HG03064 (cell line): Measurements from ENCODE around the gene IL17C.
A peak's percentile ranks its signal among the peaks of the same experiment; 100 is the strongest.

Experiments used
- ATAC-seq: cut with Tn5 transposase; IDR thresholded peaks from one replicate; pipeline ENCODE4 v1.9.1; 2021; ENCODE audit warnings: low read depth; ENCODE audit not compliant: unreplicated experiment

IL17C gene

DNA sequence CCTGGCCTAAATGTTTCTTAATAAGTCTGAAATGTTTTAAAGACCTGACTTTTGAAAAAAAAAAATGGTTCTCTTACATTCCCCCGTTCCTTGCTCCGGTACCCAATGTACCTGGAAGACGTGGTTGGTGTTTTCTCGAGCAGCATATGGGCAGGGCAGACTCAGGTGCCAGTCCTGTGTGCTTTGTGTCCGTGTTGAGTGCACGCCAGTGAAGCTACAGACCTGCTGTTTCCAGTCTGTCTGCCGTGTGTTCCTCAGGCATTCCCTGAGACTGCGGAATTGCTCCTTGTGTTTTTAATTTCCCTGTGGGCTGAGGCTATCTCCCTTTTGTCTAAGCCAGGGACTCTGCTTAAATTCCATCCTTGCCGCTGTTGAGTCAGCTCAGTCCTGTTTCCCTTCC is 11.7 kb upstream of the IL17C start:
- no peak for ATAC-seq

DNA sequence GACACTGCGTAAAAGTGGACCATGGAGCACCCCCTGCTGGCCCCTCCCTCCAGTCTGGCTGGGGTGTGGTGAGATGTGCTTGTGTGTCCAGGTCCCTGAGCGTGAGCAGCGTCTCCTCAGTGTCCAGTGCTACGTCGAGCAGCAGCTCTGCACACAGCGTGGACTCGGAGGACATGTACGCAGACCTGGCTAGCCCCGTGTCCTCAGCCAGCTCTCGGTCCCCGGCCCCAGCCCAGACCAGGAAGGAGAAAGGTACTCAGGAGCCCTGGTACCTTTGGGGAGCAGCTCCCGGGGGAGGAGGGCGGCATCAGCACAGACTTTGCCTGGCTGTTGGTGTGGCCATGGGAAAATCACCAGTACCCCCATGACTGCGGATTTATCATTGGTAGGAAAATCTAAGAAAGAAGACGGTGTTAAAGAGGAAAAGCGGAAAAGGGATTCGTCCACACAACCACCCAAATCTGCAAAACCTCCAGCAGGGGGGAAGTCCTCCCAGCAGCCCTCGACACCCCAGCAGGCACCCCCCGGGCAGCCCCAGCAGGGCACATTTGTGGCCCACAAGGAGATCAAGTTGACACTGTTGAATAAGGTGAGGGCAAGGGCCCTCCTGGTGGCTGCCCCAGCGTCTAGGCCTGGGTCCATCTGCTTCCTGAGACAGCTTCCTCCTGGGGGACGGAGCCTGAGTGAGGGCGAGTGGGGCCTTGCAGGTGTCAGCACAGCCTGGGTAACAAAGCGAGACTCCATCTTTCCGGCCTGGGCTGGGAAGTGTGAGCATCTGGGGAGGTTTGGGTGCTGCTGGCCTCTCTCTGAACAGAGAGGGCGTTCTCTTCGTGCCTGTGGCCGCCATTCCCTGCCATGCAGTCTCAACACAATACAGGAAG is 10.6 kb upstream of the IL17C start:
- no peak for ATAC-seq

DNA sequence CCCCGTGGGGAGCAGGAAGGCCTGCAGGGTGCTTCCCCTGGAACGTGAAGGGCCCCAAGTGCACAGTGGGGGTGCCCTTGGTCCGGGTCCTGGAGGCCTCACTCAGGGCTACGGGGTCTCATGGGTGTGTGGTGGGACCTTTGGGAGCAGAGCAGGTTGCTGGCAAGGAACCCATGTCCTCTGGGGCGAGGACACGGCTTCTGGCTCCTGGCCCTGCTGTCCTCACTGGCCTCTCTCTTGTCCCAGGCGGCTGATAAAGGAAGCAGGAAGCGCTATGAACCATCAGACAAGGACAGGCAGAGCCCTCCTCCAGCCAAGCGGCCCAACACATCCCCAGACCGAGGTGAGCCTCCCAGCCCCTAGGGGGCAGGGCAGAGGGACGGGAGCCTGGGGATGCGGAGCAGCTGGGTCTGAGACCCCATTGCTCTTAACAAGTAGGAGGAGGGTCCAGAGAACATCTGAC is 9.8 kb upstream of the IL17C start:
- ATAC-seq: no peak

- ATAC-seq: no peak
Observed at GRCh38 chr16:88629835-88630234, 8.5 kb upstream of the IL17C start.

DNA sequence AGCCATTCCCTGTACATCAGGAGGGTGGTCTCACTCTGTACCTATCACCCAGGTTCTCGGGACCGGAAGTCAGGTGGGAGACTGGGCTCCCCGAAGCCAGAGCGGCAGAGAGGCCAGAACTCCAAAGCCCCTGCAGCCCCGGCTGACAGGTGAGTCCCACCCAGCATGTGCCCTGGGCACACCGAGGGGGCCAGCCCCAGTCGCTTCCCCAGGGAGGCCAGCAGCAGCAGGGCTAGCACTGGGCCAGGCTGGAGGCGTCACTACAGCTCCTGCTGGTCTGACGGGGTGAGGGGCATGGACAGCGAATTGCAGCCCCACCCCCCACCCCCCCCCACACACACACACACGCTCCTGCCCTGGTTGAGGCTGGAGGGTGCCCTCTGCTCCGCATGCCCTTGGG is 7.9 kb upstream of the IL17C start:
- ATAC-seq: no peak

- no peak for ATAC-seq
Observed at GRCh38 chr16:88630941-88631340, 7.4 kb upstream of the IL17C start.

- ATAC-seq: no peak
Observed at GRCh38 chr16:88631384-88631783, 7.0 kb upstream of the IL17C start.

GRCh38 chr16:88631920-88632586 is 6.3 kb upstream of the IL17C start:
- ATAC-seq: no peak

DNA sequence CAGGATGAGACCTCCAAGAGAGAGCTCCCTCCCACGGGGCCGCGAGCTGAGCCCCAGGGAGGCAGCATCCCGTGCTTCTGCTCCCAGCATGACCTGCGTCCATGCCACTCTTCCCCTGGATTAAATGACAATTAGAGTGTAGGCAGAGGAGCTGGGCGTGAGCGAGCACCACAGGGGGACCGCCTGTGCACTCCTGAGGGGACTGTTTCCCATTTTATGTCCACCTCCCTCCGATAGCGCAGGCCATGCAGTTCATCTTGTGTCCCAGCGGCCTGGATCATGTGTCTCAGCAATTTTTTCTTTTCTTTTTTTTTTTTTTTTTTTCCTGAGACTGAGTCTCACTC is 5.8 kb upstream of the IL17C start:
- ATAC-seq: no peak

GRCh38 chr16:88633684-88634140 is 4.7 kb upstream of the IL17C start:
- peak; percentile 27 for ATAC-seq

DNA sequence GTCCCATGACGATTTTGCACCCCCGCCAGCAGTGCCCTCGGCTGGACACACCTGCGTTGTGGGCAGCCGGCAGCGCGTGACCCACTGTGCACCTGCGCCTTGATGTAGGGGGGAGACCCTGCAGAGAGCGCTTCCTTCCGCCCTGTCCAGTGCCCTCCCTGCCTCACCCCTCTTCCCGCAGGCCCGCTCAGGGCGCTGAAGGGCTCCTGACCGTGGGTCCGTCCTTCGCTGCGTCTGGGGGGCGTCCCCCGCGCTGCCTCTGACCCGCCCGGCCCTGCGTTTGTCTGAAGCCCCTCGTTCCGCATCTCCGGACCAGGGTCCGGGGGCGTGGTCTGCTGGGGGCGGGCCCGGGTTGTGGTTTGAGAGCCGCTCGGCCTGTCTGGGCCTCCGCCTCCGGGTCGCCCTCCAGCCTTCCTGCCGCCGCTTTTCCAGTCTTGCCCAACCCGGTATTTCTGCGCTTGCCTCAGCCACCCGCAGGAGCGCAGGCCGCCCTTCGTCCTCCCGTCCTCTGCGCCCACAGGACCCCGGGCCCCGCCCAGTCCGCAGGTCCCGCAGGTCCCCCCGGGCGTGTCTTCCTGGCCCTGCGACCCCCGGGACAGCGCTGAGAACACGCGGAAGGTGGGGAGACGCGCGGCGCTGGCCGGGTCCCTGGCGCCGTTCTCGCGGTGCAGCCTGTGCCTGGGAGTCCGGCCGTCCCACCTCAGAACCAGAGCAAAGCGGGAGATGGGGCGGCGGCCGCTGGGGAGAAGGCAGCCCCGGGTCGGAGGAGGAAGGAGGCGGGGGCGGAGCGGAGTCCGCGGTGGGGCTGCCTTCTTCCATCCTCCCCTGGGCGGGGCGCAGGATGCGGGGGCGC is 4.0 kb upstream of the IL17C start:
- peak; percentile 46 for ATAC-seq

DNA sequence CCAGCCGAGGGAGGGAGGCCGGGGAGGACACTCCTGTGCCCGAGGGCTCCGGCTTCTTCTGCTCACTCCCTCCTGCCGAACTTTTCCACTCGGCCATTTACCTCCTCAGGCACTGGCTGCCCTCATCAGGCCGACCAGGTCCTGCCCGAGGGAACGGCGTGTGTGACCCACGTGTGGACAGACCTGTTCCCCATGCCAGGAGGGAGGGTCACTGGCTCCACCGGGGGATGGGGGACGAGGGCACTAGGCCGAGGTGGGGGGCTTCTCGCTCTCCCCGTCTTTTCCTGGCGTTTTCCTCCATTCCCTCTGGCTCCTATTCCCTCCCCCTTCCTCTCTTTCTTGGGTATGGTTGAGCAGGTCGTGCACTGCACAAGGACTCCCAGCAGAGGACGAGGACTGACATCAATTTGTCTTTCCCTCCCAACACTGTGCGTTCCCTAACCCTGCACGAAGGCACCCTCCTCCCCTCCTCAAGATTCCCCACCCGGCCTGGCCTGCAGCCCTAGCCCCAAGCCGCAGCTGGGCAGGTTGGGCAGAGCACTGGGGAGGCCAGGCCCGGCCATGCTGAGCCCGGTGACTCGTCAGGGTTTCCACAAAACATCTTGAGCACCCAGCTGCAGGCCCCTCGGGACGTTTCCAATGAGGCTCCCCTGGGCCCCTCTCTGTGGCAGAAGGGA is 3.2 kb upstream of the IL17C start:
- no peak for ATAC-seq

DNA sequence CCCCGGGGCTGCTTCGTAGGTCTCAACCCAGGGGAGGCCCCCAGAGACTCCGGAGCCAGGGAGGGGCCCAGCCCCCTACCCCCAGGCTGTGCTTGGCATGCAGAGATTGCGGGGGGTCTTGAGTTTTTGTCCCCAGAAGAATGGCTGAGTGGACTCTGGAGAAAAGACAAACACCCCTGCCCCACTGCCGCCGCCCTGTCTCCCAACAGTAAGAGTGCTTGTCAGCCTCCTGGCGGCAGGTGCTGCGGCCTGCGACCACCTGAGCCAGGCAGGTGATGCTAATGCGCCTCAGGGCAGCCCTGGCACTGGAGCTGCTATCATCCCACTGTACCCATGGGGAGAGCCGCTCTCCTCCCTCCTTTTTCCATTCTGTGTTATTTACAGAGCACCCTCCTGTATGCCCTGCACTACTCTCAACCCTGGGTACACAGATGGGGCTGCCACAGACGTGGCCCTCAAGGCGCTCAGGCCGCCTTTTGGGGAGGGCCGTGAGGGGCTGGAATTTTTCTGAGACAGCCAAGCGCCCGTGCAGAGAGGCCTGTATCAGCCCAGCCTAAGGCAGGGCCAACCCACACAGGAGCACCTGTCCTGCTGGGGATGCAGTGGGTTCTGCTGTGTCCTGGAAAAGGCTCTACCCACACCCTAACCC is 2.6 kb upstream of the IL17C start:
- ATAC-seq: no peak

DNA sequence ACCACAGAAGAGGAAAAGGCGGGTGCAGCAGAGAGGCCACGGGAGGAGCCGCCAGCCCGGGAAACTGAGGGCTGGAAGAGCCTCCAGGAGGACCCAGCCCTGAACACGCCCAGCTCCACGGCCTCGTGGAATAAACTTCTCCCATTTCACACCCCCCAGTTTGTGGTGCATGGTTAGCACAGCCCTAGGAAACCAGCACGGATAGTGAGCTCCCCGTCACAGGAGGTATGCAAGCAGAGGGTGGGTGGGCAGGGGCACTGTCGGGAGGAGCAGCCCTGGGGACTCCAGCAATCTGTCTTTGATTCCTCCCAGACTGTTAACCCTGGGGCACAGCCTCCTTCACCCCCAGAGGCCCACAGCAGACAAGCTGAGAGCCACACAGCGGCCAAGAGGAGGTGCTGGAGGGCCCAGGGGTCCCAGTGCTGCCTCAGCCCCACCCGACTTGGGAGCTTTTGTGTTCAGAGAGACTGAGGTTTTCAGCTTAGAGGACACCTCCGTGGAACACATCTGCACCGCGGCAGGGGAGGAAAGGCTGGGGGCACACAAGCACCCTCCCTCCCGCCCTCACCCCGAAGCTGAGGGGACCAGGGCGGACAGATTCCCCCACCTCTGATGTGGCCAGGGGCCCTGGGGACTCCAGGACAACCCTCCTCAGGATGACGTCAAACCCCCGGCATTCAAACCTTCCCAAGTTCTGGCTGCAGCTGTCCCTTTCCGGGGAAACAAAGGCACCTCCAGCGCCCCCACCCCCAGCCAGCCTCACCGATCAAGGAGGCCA is 1.7 kb upstream of the IL17C start:
- ATAC-seq: no peak

- no peak for ATAC-seq
Observed at GRCh38 chr16:88639231-88640038, 1.1 kb downstream of the IL17C start.

- no peak for ATAC-seq
Observed at GRCh38 chr16:88640039-88640495, 1.7 kb downstream of the IL17C start.

DNA sequence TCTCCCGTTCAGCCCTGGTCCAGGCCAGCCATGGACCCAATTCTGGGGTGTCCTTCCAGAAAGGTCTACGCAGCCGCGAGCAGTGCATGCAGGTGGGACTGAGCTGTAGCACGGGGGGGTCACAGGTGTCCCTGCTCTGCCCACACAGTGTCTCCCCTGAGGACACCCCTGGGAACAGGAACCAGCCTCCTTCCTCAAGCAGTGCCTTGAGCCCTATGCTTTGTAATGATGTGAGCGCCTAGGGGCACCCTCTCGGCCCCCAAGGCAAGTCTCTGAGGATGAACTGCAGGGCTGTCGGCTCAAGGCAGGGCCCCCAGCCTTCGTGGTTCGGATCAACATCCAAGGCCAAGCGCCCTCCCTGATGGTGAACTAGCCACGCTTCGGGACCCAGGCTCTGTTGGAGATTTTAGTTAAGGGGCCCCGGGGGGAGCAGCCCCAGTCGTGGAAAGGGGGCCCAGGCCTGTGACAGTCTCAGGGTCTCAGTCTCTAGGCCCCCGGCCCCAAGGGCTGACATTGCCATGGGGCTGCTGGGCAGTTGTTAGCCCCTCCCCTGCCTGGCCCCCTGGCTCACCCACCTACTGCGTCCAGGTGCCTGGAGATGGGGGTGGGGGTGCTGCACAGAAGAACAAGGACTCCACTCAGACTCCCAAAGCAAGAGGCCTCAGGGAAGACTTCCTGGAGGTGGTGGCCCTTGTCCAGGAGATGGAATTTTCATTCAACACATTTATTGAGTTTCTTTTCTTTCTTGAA is 2.3 kb downstream of the IL17C start:
- no peak for ATAC-seq
